OCI-LY3 (cell line): ENCODE results near the gene GJE1.

Experiments
- H2AFZ ChIP-seq: fragments of 200-600, 300-600 bp; shearing (Covaris generic); 2 replicates; pipeline ENCODE4 v1.6.0; 2014; ENCODE audit warnings: antibody characterized with exemption, low read depth, low read length
- H3K27ac ChIP-seq: fragments of 200-600, 300-600 bp; sonication (generic); 2 replicates; pipeline ENCODE4 v1.5.1; 2014; ENCODE audit warnings: mild to moderate bottlenecking, low read length, moderate library complexity, mixed read lengths
- H3K27me3 ChIP-seq: fragments of 200-600, 300-600 bp; sonication (generic); 2 replicates; pipeline ENCODE4 v1.6.1; 2014; ENCODE audit warnings: low read depth, low read length, mixed read lengths
- H3K36me3 ChIP-seq: fragments of 200-600, 300-600 bp; sonication (generic); replicated peaks from 2 replicates; pipeline ENCODE3; 2014; ENCODE audit warnings: low read depth, low read length, mixed read lengths
- H3K4me1 ChIP-seq: fragments of 300-600, 200-600 bp; sonication (generic); 2 replicates; pipeline ENCODE4 v1.6.1; 2014; ENCODE audit warnings: low read length, mixed read lengths
- H3K4me2 ChIP-seq: fragments of 200-600, 300-600 bp; sonication (generic); 2 replicates; pipeline ENCODE4 v1.6.1; 2014; ENCODE audit warnings: low read length, mixed read lengths
- H3K4me3 ChIP-seq: fragments of 300-600, 200-600 bp; sonication (generic); 2 replicates; pipeline ENCODE4 v1.5.1; 2014; ENCODE audit warnings: antibody characterized with exemption, mild to moderate bottlenecking, low read length, moderate library complexity
- H3K79me2 ChIP-seq: fragments of 300-600, 200-600 bp; shearing (Covaris generic); 2 replicates; pipeline ENCODE4 v1.6.1; 2014; ENCODE audit warnings: mild to moderate bottlenecking, low read length, mixed read lengths
- H3K9ac ChIP-seq: fragments of 300-600, 200-600 bp; shearing (Covaris generic); 2 replicates; pipeline ENCODE4 v1.6.0; 2014; ENCODE audit warnings: mild to moderate bottlenecking, low read length, moderate library complexity
- H3K9me3 ChIP-seq: fragments of 200-600, 300-600 bp; shearing (Covaris generic); 2 replicates; pipeline ENCODE4 v1.6.1; 2014; ENCODE audit warnings: low read length, mixed read lengths; ENCODE audit not compliant: insufficient read depth
- H4K20me1 ChIP-seq: fragments of 200-600, 300-600 bp; sonication (generic); 2 replicates; pipeline ENCODE4 v1.6.1; 2016; ENCODE audit warnings: low read length, mixed read lengths; ENCODE audit not compliant: insufficient read depth
- CTCF ChIP-seq: fragments of 200-600, 300-600 bp; sonication (generic); IDR thresholded peaks from 2 replicates; pipeline ENCODE4 v1.5.1; 2014; ENCODE audit warnings: antibody characterized with exemption, low read length, low read depth
- EZH2phosphoT487 ChIP-seq: fragments of 200-600 bp; shearing (Covaris generic); IDR thresholded peaks from 2 replicates; pipeline ENCODE4 v1.6.1; 2018; ENCODE audit warnings: antibody characterized with exemption, mixed run types, low read depth

The GJE1 gene

GRCh38 chr6:142183351-142183750 lies 50.6 kb downstream of the GJE1 start:
- H3K4me3 ChIP-seq = no peak overlapping the region
- no peak overlapping the region for H2AFZ ChIP-seq
- H3K4me1 ChIP-seq = peaks cover 7% of the 10 kb centered on the region
- no peaks in the 10 kb centered on the region for H4K20me1 ChIP-seq
- no peaks in the 10 kb centered on the region for H3K27me3 ChIP-seq
- H3K79me2 ChIP-seq = no peaks in the 10 kb centered on the region
- no peaks in the 10 kb centered on the region for H3K36me3 ChIP-seq
- no peaks in the 10 kb centered on the region for H3K9me3 ChIP-seq
- H3K4me2 ChIP-seq = no peak overlapping the region
- H3K27ac ChIP-seq = no peak overlapping the region
- TF ChIP-seq CTCF (no peak), EZH2phosphoT487 (no peak)
- H3K9ac ChIP-seq = no peak overlapping the region

- no peaks in the 10 kb centered on the region for H4K20me1 ChIP-seq
- H3K79me2 ChIP-seq = no peaks in the 10 kb centered on the region
- H3K9me3 ChIP-seq = no peaks in the 10 kb centered on the region
- H3K27ac ChIP-seq = no peak overlapping the region
- no peak overlapping the region for H3K4me2 ChIP-seq
- no peak overlapping the region for H3K4me3 ChIP-seq
- H2AFZ ChIP-seq = no peak overlapping the region
- H3K36me3 ChIP-seq = no peaks in the 10 kb centered on the region
- H3K27me3 ChIP-seq = no peaks in the 10 kb centered on the region
- H3K9ac ChIP-seq = no peak overlapping the region
- peaks cover 7% of the 10 kb centered on the region for H3K4me1 ChIP-seq
- TF ChIP-seq CTCF (no peak), EZH2phosphoT487 (no peak)
Observed at GRCh38 chr6:142184307-142184706, 51.6 kb downstream of the GJE1 start.
